Immature natural killer cell (primary cell): ENCODE data around the gene TULP3. TPM values are rescaled to one million over a fixed set of nuclear protein-coding genes. Genes with fewer than 3 reads are reported as not detected.

Source experiments
- DNase-seq, 3 donors: peaks; one replicate each; pipeline ENCODE4 v3.0.0; 2022; ENCODE audit warnings: mixed read lengths in 1 of 3
- H3K27ac Mint-ChIP-seq, 6 donors: one replicate each; pipeline ENCODE4 v1.8.0; 2020; ENCODE audit warnings: mixed read lengths in 6 of 6, mild to moderate bottlenecking in 5 of 6, inconsistent platforms in 4 of 6, moderate library complexity in 3 of 6
- H3K27me3 Mint-ChIP-seq, 3 donors: one replicate each; pipeline ENCODE4 v1.8.0; 2020 to 2021; ENCODE audit warnings: low read depth in 3 of 3, mild to moderate bottlenecking in 3 of 3, mixed read lengths in 3 of 3, moderate library complexity in 3 of 3, inconsistent platforms in 1 of 3
- H3K36me3 Mint-ChIP-seq, 3 donors: one replicate each; pipeline ENCODE4 v1.8.0; 2020; ENCODE audit warnings: mixed read lengths in 3 of 3, inconsistent platforms in 2 of 3, mild to moderate bottlenecking in 2 of 3
- H3K4me1 Mint-ChIP-seq, 2 donors: one replicate each; pipeline ENCODE4 v1.8.0; 2020; ENCODE audit warnings: inconsistent platforms in 2 of 2, mild to moderate bottlenecking in 2 of 2, mixed read lengths in 2 of 2, moderate library complexity in 1 of 2
- H3K4me3 Mint-ChIP-seq, 5 donors: one replicate each; pipeline ENCODE4 v1.8.0; 2020; ENCODE audit warnings: mild to moderate bottlenecking in 5 of 5, mixed read lengths in 5 of 5, inconsistent platforms in 3 of 5, moderate library complexity in 3 of 5
- H3K9me3 Mint-ChIP-seq, 6 donors: one replicate each; pipeline ENCODE4 v1.8.0; 2020; ENCODE audit warnings: mild to moderate bottlenecking in 6 of 6, mixed read lengths in 6 of 6, inconsistent platforms in 4 of 6, moderate library complexity in 3 of 6
- polyA plus RNA-seq, 3 donors: library from polyadenylated mRNA; unstranded; fragments of 300-500 nt; fragmentation: Illumina TruSeq; gene quantifications; one replicate each; pipeline ENCODE4 v1.2.3, GENCODE V29; 2021

The TULP3 gene
- polyA plus RNA-seq, 3 donors from 2014 or later: 5.5 to 11.1 (median 7.5) TPM

- Mint-ChIP-seq H3K4me3 (no peak overlapping the region), H3K4me1 (peaks cover 22 to 32% of the 10 kb centered on the region in 2 donors), H3K9me3 (no peaks in the 10 kb centered on the region), H3K27ac (no peak overlapping the region), H3K36me3 (peaks cover 0 to 7% (median 5%) of the 10 kb centered on the region in 3 donors), H3K27me3 (peaks cover 5 to 7% (median 6%) of the 10 kb centered on the region in 3 donors)
- DNase-seq: no peak
Observed at GRCh38 chr12:2886768-2887450, 3.8 kb upstream of the TULP3 start.

GRCh38 chr12:2890001-2890387, 697 bp upstream of the TULP3 start:
- Mint-ChIP-seq H3K27me3 (peaks cover 5 to 9% (median 8%) of the 10 kb centered on the region in 3 donors), H3K36me3 (peaks cover 0 to 7% (median under 1%) of the 10 kb centered on the region in 3 donors), H3K27ac (peak overlapping the region; percentile 90 to 98 (median 95)), H3K9me3 (no peaks in the 10 kb centered on the region), H3K4me1 (peaks cover 21 to 31% of the 10 kb centered on the region in 2 donors), H3K4me3 (peak overlapping the region; percentile 94 to 100 (median 98))
- DNase-seq: no peak

GRCh38 chr12:2891240-2892053, 756 bp downstream of the TULP3 start:
- Mint-ChIP-seq H3K36me3 (peaks cover 0 to 3% (median 0%) of the 10 kb centered on the region in 3 donors), H3K4me1 (peaks cover 21 to 28% of the 10 kb centered on the region in 2 donors), H3K4me3 (peak overlapping the region; percentile 94 to 100 (median 98)), H3K27me3 (peaks cover 5 to 9% (median 8%) of the 10 kb centered on the region in 3 donors), H3K9me3 (no peaks in the 10 kb centered on the region), H3K27ac (peak overlapping the region; percentile 81 to 96 (median 94))
- no peak for DNase-seq

- Mint-ChIP-seq H3K27ac (no peak overlapping the region), H3K36me3 (peaks cover 0 to 3% (median 0%) of the 10 kb centered on the region in 3 donors), H3K9me3 (no peaks in the 10 kb centered on the region), H3K4me3 (peak overlapping the region; percentile 94 to 100 (median 98)), H3K27me3 (peaks cover 5 to 9% (median 8%) of the 10 kb centered on the region in 3 donors), H3K4me1 (peaks cover 21 to 28% of the 10 kb centered on the region in 2 donors)
- DNase-seq: no peak
Observed at GRCh38 chr12:2892246-2892645, 1.6 kb downstream of the TULP3 start.

GRCh38 chr12:2893007-2893406, 2.3 kb downstream of the TULP3 start:
- Mint-ChIP-seq H3K36me3 (peaks cover 0 to 3% (median 0%) of the 10 kb centered on the region in 3 donors), H3K9me3 (no peaks in the 10 kb centered on the region), H3K27ac (peak overlapping the region in 2 of 6 donors; percentile 40 to 62), H3K27me3 (peaks cover 5 to 9% (median 8%) of the 10 kb centered on the region in 3 donors), H3K4me3 (peak overlapping the region; percentile 22 to 50 (median 29)), H3K4me1 (peaks cover 21 to 28% of the 10 kb centered on the region in 2 donors)
- no peak for DNase-seq

- H3K36me3 Mint-ChIP-seq: peaks cover 0 to 3% (median 0%) of the 10 kb centered on the region in 3 donors
- peaks cover 5 to 9% (median 8%) of the 10 kb centered on the region in 3 donors for H3K27me3 Mint-ChIP-seq
- H3K4me3 Mint-ChIP-seq: no peak overlapping the region
- H3K4me1 Mint-ChIP-seq: peaks cover 14 to 21% of the 10 kb centered on the region in 2 donors
- no peaks in the 10 kb centered on the region for H3K9me3 Mint-ChIP-seq
- H3K27ac Mint-ChIP-seq: no peak overlapping the region
- no peak for DNase-seq
Observed at GRCh38 chr12:2895051-2895451, 4.4 kb downstream of the TULP3 start.

GRCh38 chr12:2895511-2895910, 4.8 kb downstream of the TULP3 start:
- Mint-ChIP-seq H3K36me3 (peaks cover 0 to 3% (median 0%) of the 10 kb centered on the region in 3 donors), H3K27ac (no peak overlapping the region), H3K4me3 (no peak overlapping the region), H3K4me1 (peaks cover 10 to 17% of the 10 kb centered on the region in 2 donors), H3K27me3 (peaks cover 3 to 5% (median 5%) of the 10 kb centered on the region in 3 donors), H3K9me3 (no peaks in the 10 kb centered on the region)
- no peak for DNase-seq

GRCh38 chr12:2897418-2897817, 6.7 kb downstream of the TULP3 start:
- no peak for DNase-seq
- Mint-ChIP-seq H3K27me3 (peaks cover 0 to 2% (median 2%) of the 10 kb centered on the region in 3 donors), H3K27ac (no peak overlapping the region), H3K4me1 (peaks cover 0 to 7% of the 10 kb centered on the region in 2 donors), H3K36me3 (no peaks in the 10 kb centered on the region), H3K4me3 (no peak overlapping the region), H3K9me3 (no peaks in the 10 kb centered on the region)

GRCh38 chr12:2900642-2901041, 10.0 kb downstream of the TULP3 start:
- Mint-ChIP-seq H3K36me3 (no peaks in the 10 kb centered on the region), H3K4me3 (no peak overlapping the region), H3K4me1 (peaks cover 0 to 7% of the 10 kb centered on the region in 2 donors), H3K9me3 (no peaks in the 10 kb centered on the region), H3K27me3 (peaks cover 0 to 3% (median 0%) of the 10 kb centered on the region in 3 donors), H3K27ac (no peak overlapping the region)
- no peak for DNase-seq

- DNase-seq: no peak
- Mint-ChIP-seq H3K4me1 (peaks cover 0 to 7% of the 10 kb centered on the region in 2 donors), H3K9me3 (no peaks in the 10 kb centered on the region), H3K36me3 (no peaks in the 10 kb centered on the region), H3K27ac (no peak overlapping the region), H3K27me3 (peaks cover 0 to 3% (median 0%) of the 10 kb centered on the region in 3 donors), H3K4me3 (no peak overlapping the region)
Observed at GRCh38 chr12:2902272-2902880, 11.7 kb downstream of the TULP3 start.

- no peak overlapping the region for H3K4me3 Mint-ChIP-seq
- peaks cover 0 to 3% (median 0%) of the 10 kb centered on the region in 3 donors for H3K27me3 Mint-ChIP-seq
- peaks cover 0 to 7% of the 10 kb centered on the region in 2 donors for H3K4me1 Mint-ChIP-seq
- no peak for DNase-seq
- H3K27ac Mint-ChIP-seq: no peak overlapping the region
- H3K36me3 Mint-ChIP-seq: no peaks in the 10 kb centered on the region
- no peaks in the 10 kb centered on the region for H3K9me3 Mint-ChIP-seq
Observed at GRCh38 chr12:2904260-2904659, 13.6 kb downstream of the TULP3 start.

- Mint-ChIP-seq H3K9me3 (no peaks in the 10 kb centered on the region), H3K27ac (no peak overlapping the region), H3K4me3 (no peak overlapping the region), H3K27me3 (no peaks in the 10 kb centered on the region), H3K4me1 (no peaks in the 10 kb centered on the region), H3K36me3 (peaks cover 3 to 15% (median 3%) of the 10 kb centered on the region in 3 donors)
- DNase-seq: no peak
Observed at GRCh38 chr12:2912216-2912575, 21.5 kb downstream of the TULP3 start.

- peaks cover 16 to 24% (median 19%) of the 10 kb centered on the region in 3 donors for H3K36me3 Mint-ChIP-seq
- no peaks in the 10 kb centered on the region for H3K9me3 Mint-ChIP-seq
- H3K4me1 Mint-ChIP-seq: no peaks in the 10 kb centered on the region
- no peak for DNase-seq
- no peak overlapping the region for H3K4me3 Mint-ChIP-seq
- H3K27me3 Mint-ChIP-seq: peaks cover 0 to 1% (median 0%) of the 10 kb centered on the region in 3 donors
- no peak overlapping the region for H3K27ac Mint-ChIP-seq
Observed at GRCh38 chr12:2919249-2919648, 28.6 kb downstream of the TULP3 start.
